DOHH2 (cell line): ENCODE results near the gene PRKCH.

ENCODE experiments used
- EZH2phosphoT487 ChIP-seq: fragments of 200-600 bp; sonication (generic); IDR thresholded peaks from 2 replicates; pipeline ENCODE4 v1.6.1; 2017; ENCODE audit warnings: borderline replicate concordance, mild to moderate bottlenecking, antibody characterized with exemption, low read length, moderate library complexity, mixed read lengths
- TF ChIP-seq, protein P1 (sequence below): fragments of 200-600 bp; sonication (generic); IDR thresholded peaks from one replicate; pipeline ENCODE4 v1.5.1; 2014; ENCODE audit warnings: antibody characterized with exemption, mild to moderate bottlenecking, low read depth, low read length; ENCODE audit not compliant: poor library complexity, severe bottlenecking

DNA sequence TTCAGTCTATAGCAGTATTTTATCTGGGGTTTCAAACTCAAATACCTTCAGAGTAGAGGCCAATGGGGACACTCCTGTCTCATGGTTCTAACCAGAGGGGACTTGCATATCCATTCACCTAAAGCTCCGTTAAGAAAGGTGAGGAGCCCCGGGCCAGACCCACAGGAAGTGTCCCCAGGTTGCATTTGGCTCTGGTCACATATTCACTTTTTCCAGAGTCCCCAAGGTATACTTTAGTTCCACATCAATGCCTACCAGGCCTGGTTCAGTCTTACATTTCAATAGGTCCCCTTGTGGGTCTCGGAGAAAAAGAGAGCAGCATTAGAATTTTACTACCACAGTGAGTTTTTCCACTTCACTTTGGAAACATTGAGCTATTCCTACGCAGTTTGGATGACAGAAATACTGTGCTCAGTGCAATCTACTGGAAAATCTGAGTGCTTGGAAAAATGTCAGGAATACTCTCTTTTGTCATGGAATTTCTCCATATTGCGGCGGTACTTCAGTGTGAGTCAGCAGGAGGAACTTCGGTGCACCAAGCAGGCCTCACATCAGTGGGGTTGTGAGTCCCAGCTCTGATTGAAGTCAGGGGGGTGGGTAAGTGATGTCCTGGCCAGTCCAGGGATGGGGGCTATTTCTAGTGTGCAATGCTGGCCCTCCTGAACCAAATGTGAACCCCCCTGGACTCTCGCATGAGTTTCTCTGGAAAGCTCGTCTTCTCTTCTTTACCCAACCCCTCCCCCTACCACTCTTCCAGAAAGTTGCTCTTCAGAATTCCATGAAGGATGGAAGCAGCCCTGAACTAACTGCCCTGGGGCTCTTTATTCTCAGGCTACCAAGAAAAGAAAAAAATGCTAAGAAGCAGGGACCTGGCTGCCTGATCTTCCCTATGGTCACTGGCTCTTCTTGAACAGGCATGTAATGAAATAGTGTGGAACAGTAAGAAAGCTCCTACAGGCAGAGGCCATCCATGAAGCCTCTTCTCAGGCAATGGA lies 184.7 kb downstream of the PRKCH start:
- no peak for TF ChIP-seq EZH2phosphoT487
- TF ChIP-seq, protein P1, sequence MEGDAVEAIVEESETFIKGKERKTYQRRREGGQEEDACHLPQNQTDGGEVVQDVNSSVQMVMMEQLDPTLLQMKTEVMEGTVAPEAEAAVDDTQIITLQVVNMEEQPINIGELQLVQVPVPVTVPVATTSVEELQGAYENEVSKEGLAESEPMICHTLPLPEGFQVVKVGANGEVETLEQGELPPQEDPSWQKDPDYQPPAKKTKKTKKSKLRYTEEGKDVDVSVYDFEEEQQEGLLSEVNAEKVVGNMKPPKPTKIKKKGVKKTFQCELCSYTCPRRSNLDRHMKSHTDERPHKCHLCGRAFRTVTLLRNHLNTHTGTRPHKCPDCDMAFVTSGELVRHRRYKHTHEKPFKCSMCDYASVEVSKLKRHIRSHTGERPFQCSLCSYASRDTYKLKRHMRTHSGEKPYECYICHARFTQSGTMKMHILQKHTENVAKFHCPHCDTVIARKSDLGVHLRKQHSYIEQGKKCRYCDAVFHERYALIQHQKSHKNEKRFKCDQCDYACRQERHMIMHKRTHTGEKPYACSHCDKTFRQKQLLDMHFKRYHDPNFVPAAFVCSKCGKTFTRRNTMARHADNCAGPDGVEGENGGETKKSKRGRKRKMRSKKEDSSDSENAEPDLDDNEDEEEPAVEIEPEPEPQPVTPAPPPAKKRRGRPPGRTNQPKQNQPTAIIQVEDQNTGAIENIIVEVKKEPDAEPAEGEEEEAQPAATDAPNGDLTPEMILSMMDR: no peak
